K562 (cell line): ENCODE measurements around the gene SPAG17.

Experiments used
- ESRRA ChIP-seq: fragments of 450-650 bp; IDR thresholded peaks from 2 replicates; pipeline ENCODE4 v1.6.1; 2014; ENCODE audit warnings: low read depth, mild to moderate bottlenecking, moderate library complexity, borderline replicate concordance
- ZBED1 ChIP-seq: IDR thresholded peaks from 2 replicates; pipeline ENCODE4 v1.6.1; 2014
- ZSCAN29 ChIP-seq: fragments of 450-650 bp; IDR thresholded peaks from 2 replicates; pipeline ENCODE4 v1.6.1; 2017
- TF ChIP-seq, protein P1 (sequence below), 3 experiments: IDR thresholded peaks in 2 of 3; conservative IDR thresholded peaks in 1 of 3; 2 replicates each; pipeline ENCODE4 v1.5.1; 2011 to 2012; ENCODE audit warnings: low read length in 3 of 3, mild to moderate bottlenecking in 3 of 3, control low read depth in 2 of 3, improper control_type of control experiment in 1 of 3, inconsistent platforms in 1 of 3, low read depth in 1 of 3, mixed read lengths in 1 of 3, moderate library complexity in 1 of 3; ENCODE audit not compliant: insufficient read depth in 2 of 3

- TF ChIP-seq ESRRA (no peak), ZBED1 (no peak), ZSCAN29 (no peak)
- TF ChIP-seq, protein P1, sequence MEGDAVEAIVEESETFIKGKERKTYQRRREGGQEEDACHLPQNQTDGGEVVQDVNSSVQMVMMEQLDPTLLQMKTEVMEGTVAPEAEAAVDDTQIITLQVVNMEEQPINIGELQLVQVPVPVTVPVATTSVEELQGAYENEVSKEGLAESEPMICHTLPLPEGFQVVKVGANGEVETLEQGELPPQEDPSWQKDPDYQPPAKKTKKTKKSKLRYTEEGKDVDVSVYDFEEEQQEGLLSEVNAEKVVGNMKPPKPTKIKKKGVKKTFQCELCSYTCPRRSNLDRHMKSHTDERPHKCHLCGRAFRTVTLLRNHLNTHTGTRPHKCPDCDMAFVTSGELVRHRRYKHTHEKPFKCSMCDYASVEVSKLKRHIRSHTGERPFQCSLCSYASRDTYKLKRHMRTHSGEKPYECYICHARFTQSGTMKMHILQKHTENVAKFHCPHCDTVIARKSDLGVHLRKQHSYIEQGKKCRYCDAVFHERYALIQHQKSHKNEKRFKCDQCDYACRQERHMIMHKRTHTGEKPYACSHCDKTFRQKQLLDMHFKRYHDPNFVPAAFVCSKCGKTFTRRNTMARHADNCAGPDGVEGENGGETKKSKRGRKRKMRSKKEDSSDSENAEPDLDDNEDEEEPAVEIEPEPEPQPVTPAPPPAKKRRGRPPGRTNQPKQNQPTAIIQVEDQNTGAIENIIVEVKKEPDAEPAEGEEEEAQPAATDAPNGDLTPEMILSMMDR (IDR thresholded peaks at IDR 0.05 in 2 of 3, conservative IDR thresholded peaks at IDR 0.05 in 1 of 3; ENCODE audit: insufficient read depth in 2 of 3, low read depth in 1 of 3, low read length in 3 of 3), result no peak
These were observed 177.0 kb downstream of the SPAG17 start for GRCh38 chr1:118008011-118008410.
